NCI-H748 (cell line): ENCODE measurements around the gene PODXL2.
A peak's percentile ranks its signal among the peaks of the same experiment; 100 is the strongest.
"Not testable (repeated sequence)": the region's sequence is repeated elsewhere in the genome, so short reads cannot be mapped to it uniquely, and the experiment has no call there.

Experiments used
- DNase-seq: peaks from one replicate; lab custom pipeline; 2025; ENCODE audit not compliant: unreplicated experiment; lab: John Stamatoyannopoulos, UW

Gene PODXL2

DNA sequence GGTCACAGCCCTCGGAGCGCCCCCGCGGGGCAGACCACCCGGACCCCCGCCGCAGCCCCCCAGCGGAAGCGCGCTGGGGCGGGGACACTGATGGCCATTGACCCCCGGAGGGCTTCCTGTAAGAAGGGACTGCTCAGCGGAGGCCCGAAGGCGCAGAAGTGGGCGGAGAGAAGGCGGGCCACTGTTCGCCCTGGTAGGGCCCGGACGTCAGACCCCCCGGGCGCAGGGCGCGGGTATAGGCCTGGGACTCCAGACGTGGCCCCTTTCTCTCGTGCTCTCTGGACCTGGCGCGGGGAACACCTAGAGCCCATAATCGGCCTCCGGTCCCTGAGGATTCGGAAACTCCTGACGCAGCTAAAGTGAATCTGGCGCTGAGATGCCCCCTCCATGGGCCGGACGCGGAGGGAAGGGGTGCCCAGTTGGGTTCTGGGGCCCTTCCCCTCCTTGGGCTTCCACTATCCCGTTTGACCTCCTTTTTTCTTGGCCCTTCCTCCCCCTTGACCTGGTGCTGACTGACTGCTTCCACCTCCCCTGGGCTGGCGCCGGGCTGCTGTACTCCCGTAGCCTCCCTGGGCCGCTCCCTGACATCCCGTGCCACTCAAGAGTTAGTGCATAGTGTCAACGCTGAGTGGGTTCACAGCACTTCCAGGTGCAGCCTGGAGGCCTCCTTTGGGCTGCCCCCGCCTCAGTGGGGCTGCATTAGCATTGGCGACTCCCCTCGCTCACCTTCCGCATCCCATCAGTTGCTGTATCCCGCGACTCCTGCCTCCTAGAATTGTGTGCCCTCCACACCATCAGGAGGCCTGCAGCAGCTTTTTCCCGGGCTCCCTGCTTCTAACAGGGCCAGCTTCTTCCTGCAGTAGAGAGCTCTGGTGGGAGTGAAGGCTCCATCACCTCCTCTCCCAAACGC lies 44.5 kb downstream of the PODXL2 start:
- peak; percentile 58 for DNase-seq

DNA sequence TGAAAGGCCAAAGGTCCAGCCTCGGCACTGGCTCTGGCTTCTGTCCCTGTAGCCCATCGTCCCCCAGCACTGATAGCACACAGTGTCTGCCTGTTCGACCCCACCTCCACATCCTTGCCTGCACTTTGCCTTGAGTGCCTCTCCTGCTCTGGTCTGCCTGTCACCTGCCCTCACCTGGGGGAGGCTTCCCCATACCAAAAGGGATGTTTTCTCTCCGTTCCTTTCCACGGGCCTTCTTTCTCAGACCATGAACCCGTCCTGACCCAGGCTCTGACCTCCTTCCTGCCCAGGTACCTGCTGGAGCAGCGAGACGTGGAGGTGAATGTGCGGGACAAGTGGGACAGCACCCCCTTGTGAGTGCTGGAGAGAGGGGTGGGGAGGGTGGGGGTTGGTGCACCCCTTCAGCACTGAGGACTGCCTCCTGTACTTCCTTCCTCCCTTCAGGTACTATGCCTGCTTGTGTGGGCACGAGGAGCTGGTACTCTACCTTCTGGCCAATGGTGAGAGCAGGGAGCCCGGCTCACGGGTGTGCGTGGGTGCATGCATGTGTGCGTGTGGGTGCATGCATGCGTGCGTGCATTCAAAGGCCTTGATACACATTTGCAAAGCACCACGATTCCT lies 45.2 kb downstream of the PODXL2 start:
- DNase-seq, result no peak

DNA sequence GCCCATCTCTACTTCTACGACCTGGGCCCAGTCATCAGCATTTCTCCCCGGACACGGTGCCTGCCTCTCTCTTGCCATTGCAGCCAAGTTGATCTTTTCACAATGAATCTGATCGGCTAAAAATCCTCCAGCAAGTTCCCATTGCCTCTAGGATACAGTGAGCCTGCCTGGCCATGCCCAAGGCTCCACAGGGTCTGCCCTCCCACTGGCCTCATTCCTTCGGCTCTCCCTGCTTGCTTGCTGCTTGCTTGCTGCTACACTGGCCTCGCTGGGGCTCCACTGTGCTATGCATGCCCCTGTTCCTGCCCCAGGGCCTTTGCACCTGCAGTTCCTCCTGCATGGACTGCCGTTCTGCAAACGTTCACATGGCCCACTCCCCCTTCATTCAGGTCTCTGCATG lies 45.8 kb downstream of the PODXL2 start:
- DNase-seq, result no peak

DNA sequence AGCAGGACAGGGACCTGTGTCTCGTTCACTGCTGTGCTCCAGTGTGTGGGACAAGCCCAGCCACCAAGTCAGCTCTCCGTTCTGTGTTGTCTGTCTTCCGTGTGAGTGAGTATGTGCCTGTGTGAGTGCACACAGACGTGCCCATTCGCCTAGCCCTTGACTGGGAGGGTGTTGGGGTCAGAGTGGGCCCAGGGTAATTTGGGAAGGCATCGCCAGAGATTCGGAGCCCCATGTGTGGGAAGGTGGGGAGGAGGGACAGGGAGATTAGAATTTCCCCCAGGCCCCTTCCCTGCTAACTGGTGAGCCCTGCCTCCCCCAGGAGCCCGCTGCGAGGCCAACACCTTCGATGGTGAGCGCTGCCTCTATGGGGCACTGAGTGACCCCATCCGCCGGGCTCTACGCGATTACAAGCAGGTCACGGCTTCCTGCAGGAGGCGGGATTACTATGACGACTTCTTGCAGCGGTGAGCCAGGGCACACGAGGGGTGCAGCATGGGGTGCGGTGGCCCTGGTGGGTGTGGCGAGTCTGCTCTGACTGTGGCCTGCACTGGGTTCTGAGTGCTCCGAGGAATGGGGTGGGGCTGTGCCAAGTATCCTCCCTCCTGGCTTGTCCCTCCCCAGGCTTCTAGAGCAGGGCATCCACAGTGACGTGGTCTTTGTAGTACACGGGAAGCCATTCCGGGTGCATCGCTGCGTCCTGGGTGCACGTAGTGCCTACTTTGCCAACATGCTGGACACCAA lies 46.8 kb downstream of the PODXL2 start:
- DNase-seq, result no peak

DNA sequence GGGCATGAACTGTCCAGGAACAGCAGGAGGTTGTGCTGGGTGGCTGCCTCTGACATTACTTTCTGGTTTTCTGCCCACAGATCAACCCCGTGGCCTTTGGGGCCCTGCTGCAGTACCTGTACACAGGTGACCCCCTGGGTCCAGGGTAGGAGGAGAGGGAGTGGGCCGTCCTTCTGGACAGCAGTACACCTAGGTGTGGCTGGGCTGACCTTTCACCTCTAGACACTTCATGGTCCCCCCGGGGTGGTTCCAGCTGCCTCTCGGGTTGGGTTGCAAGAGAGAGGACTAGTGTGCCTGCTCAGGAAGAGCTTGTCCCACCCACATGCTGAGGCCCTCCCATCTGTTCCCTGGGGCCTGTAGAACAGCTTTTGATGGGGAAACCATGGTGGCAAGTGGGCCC lies 47.5 kb downstream of the PODXL2 start:
- no peak for DNase-seq

DNA sequence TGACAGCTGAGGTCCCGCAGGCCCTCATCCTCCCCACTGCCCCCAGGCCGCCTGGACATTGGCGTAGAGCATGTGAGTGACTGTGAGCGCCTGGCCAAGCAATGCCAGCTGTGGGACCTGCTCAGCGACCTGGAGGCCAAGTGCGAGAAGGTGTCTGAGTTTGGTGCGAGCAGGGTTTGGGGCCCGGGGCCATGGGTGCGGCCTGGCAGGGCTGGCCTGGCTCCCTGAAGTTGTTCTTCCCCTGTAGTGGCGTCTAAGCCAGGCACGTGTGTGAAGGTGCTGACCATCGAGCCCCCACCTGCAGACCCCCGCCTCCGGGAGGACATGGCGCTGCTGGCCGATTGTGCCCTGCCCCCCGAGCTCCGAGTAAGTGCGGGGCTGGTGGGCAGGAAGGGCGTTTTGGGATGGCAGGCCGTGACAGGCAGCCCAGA lies 48.0 kb downstream of the PODXL2 start:
- no peak for DNase-seq

DNA sequence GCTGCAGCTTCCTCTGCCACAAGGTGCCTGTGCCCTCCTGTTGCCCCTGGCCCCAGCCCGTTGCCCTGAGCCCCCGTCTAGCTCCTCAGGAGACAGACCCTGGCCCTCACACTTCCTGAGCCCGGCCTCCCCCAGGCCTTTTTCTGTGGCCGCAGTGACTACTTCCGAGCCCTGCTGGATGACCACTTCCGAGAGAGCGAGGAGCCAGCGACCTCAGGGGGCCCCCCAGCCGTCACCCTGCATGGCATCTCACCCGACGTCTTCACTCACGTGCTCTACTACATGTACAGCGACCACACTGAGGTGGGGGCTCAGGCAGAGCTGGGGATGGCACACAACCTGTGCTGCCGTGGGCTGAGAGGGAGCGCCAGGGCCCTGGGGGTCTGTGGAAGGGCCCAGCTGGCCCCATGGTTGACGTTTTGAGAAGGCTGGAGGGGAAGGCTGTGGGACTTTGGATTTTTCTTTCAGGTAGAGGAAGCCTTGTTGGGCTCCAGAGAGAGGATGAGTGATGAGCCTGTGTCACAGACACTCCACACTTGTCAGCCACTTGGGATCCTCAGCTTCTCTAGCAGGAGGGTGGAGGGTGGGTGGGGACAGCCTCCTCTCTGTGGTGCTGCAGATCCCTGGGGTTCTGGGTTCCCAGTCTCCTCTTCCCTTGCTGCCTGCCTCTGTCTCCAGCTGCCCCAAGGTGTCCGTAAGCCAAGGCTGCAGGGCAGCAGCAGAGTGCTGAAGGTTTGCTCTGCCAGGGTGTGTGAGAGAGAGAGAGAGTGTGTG lies 48.7 kb downstream of the PODXL2 start:
- DNase-seq, result no peak

DNA sequence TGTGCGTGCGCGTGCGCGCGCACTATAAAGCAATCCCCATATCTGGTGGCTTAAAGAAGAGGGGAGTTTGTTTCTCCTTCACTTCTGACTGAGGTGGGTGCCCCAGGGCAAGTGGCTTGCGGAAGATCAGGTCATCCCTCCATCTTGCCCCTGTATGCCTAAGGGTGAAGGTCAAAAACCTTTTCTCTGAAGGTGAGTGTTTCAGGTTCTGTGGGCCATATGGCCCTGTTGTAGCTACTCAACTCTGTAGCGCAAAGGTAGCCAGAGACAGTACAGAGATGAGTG lies 49.3 kb downstream of the PODXL2 start:
- no peak for DNase-seq

DNA sequence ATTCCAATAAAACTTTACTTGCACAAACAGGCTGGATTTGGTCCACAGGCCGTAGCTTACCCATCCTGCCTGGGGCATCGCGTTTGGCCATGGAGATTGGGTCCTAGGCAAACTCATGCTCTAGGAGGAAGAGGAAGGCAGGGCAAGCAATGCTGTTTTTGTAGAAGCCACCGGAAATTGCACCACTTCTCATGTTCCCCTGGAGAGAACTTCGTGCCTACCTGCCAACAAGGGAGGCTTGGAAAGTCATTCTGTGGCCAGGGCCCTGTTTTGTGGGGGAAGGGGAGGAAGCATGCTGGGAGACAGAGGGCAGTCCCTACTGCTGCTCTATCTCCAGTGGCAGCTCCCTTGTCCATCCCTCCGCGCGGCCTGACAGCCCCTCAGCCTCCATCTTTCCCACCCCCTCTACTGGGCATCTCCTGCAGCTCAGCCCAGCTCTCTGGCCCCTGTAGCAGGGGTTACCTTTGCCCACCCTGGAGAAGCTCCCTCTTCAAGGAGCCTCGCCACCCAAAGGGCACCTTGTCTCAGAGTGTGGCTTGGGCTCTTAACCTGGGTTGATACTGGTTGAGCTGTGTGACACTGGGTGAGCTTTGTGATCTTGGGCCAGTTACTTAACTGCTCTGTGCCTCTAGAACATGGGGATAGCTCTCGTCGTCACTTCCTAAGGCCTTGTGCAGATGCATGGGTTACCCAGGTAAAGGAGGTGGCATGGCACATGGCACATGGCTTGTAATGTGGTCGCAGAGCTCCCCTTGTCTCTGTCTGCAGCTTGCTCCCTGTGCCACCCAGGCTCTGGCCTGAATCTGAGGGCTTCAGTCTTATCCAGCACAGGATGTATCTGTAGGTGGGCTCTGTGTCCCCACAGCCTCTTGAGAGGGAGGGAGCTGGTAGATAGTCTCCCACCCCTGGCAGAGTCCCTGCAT lies 49.9 kb downstream of the PODXL2 start:
- DNase-seq, result no peak

DNA sequence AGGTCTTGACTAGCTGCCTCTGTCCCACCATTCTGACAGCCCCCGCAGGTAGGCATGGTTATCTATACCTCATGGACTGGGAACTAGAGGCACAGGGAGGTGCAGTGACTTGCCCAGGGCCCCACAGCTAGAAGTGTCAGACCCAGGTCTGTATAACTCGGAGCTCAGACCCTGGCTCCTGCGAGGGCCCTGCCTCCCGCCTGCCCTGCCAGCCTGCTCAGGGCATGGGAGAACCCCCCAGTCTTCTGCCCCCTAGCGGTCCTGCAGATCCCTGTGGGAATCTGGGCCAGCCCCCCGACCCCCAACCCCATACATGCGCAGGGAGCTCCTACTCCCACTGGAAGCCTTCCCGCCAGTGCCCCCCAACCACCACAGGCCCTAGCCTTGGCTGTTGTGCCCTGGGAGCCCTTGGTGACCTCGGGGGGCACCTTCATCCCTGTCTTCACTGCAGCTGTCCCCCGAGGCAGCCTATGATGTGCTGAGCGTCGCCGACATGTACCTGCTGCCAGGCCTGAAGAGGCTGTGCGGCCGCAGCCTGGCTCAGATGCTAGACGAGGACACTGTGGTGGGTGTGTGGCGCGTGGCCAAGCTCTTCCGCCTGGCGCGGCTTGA lies 50.7 kb downstream of the PODXL2 start:
- DNase-seq, result no peak

DNA sequence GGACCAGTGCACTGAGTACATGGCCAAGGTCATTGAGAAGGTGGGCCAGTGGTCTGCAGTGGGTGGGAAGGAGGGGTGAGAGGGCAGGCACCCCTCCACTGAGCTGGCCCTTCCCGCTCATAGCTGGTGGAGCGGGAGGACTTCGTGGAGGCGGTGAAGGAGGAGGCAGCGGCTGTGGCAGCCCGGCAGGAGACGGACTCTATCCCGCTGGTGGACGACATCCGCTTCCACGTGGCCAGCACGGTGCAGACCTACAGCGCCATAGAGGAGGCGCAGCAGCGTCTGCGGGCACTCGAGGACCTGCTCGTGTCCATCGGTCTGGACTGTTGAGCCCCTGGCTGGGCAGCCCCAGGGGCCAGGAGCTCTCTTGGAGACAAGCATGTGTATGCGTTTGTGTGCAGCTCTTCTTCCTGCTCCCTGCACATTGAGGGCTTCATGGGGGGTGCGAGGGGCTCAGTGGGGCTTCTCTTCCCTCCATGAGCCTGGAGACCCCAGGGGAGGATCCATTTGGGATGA lies 51.2 kb downstream of the PODXL2 start:
- DNase-seq, result no peak

DNA sequence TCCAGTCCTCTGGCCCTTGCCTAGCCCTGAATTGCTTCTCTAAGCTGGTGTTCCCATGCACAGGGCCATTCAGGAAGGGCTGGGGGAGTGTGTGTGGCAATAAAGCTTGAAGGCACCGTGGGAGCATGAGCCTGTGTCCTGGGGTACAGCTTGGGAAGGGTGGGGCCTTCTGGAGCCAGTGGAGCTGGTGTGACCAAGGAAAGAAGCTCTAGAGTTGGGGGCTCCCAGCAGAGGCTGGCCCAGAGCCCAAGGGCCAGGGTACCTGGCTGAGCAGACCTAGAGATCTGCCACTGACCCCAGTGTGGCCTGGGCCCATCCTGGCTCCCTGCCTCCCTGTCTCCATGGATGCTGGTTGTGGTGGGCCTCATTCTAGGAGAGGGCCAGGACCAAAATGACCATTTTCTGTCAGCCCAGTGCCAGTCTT lies 51.8 kb downstream of the PODXL2 start:
- no peak for DNase-seq

DNA sequence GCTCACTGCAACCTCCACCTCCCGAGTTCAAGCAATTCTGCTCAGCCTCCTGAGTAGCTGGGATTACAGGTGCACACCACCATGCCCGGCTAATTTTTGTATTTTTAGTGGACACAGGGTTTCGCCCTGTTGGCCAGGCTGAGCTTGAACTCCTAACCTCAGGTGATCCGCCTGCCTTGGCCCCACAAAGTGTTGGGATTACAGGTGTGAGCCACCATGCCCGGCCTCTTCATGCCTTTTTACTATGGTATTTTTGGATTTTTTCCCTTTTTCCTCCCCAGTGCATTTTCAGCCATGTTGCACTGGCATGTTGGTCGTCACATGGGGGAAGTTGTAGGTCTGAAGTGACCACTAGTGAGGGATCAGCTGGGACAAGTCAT lies 53.2 kb downstream of the PODXL2 start:
- not testable (repeated sequence) for DNase-seq

DNA sequence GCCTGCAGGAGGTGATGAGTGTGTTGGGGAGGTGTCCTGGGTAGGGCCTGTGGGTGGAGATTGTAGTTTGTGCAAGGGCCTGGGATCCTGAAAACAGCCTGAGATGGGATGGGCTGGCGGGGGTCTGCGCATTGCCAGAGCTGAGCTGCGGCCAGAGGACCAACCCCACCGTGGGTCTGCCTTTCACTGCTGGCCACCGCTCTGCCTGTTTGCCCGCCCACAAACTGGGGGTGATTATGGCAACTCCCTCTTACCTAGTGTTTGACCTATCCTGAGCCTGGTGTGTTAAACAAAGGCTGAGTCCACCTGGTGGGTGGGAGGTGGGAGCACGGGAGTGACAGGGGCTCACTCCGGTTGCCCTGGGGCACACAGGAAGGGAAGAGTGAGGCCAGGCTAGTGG lies 53.6 kb downstream of the PODXL2 start:
- no peak for DNase-seq

DNA sequence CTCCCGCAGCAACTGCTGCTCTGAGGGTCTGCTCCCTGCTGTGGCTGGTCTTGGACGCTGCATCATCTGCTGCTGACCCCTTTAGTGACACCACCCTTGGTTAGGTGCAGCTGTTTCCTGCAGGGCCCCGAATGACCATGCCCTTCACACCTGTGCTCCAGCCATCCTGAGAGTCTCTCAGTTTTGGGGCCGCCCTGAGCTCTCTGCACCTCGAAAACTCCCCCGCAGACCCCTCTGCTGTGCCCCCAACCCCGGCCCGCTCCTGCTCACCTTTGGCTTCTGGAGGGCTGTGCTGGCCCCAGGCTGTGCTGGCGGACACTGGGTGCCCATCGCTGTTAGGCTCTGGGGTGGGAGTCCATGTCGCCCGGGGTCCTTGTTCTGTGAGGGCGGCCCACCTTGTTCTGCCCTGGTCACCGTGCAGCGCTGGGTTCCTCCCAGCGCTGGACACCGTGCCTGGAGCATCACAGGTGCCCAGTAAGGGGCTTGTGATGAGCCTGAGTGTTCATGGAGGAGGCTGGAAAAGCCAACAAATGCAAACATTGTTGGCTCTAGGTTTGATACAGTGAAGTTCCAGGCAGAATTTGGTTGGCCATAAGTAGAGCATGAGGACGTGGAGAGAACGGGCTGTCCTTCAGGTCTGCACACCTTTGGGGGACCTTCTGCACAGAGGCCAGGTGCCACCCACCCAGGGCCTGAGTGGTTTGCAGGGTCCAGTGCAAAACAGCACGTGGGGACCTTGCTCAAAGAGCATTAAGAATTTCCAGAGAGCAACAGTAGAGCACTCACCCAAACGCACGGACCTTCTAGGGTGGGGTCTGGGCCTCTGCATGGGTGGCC lies 56.1 kb downstream of the PODXL2 start:
- DNase-seq, result no peak

DNA sequence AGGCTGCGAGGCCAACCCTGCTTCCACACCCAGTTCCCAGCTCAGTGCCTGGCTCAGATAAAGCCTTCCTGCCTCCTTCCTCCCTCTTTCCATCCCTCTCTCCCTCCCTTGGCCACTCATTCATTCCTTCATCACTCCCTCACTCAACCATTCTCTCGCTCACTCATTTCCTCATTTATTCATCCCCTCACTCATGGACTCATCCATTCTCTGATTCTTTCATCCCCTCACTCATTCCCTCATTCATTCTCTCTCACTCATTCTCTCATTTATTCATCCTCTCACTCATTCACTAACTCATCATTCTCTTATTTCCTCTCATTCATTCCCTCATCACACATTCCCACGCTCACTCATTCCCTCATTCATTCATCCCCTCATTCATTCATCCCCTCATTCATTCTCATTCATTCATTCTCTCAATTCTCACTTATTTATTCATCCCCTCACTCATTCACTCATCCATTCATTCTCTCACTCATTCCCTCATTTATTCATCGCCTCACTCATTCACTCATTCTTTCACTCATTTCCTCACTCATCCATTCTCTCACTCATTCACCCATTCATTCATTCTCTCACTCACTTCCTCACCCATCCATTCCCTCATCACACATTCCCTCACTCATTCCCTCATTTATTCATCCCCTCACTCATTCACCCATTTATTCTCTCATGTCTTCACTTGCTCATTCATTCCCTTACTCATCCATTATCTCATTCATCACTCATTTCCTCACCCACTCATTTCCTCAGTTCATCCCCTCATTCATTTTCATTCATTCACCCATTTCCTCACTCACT lies 56.9 kb downstream of the PODXL2 start:
- DNase-seq, result no peak

DNA sequence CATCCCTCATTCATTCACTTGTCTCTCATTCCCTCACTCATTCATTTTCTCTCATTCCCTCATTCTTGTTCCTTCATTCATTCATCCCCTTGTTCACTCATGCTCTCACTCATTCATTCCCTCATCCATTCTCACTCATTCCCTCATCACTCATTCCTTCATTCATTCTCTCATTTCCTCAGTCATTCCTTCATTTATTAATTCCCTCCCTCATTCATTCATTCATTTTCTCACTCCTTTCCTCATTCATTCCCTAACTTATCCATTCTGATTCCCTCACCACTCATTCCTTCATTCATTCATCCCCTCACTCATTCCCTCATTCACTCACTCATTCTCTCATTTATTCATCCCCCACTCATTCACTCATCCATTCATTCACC lies 57.5 kb downstream of the PODXL2 start:
- DNase-seq, result no peak

DNA sequence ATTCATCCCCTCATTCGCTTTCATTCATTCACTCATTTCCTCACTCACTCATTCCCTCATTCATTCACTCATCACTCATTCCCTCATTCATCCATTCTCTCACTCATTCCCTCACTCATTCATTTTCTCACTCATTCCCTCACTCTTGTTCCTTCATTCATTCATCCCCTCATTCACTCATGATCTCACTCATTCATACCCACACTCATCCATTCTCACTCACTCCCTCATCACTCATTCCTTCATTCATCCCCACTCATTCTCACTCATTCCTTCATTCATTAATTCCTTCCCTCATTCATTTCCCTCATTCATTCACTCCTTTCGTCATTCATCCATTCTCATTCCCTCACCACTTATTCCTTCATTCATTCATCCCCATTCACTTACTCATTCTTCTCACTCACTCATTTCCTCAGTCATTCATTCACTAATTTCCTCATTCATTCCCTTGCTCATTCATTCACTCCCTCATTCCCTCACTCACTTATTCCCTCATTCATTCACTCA lies 58.3 kb downstream of the PODXL2 start:
- DNase-seq, result no peak
